Prostate gland (tissue), 2 donors: ENCODE measurements around the gene MYADML2. TPM values are rescaled to one million over a fixed set of nuclear protein-coding genes. Genes with fewer than 3 reads are reported as not detected.

ENCODE experiments used
- DNase-seq: peaks from one replicate; pipeline ENCODE4 v3.0.0-alpha.2; 2019; ENCODE audit warnings: low spot score
- H3K27ac ChIP-seq, 2 donors: fragments of 200-600 bp; sonication (generic); 2 replicates each; pipeline ENCODE4 v1.5.1; 2017 to 2019
- H3K27me3 ChIP-seq: fragments of 200-600 bp; sonication (generic); replicated peaks from 2 replicates; pipeline ENCODE4 v1.5.1; 2019; ENCODE audit not compliant: insufficient read depth
- H3K36me3 ChIP-seq, 2 donors: fragments of 200-600 bp; sonication (generic); 1 replicate in 1 of 2; 2 replicates in 1 of 2; pipeline versions ENCODE4 v1.5.1 to v1.8.1; 2017 to 2019
- H3K4me1 ChIP-seq: fragments of 200-600 bp; sonication (generic); replicated peaks from 2 replicates; pipeline ENCODE4 v1.5.1; 2019
- H3K4me3 ChIP-seq, 2 donors: fragments of 200-600 bp; sonication (generic); 2 replicates each; pipeline ENCODE4 v1.5.1; 2017 to 2019
- H3K9me3 ChIP-seq: fragments of 200-600 bp; sonication (generic); 2 replicates; pipeline ENCODE4 v1.5.1; 2017
- POLR2A ChIP-seq: fragments of 450-650 bp; IDR thresholded peaks from one replicate; pipeline ENCODE4 v1.6.1; 2016; ENCODE audit warnings: antibody characterized with exemption, mild to moderate bottlenecking
- POLR2AphosphoS5 ChIP-seq: sonication (generic); formaldehyde crosslinking; IDR thresholded peaks from one replicate; pipeline ENCODE4 v1.6.1; 2017; ENCODE audit warnings: antibody characterized with exemption
- WGBS: methylation state at CpG from one replicate; pipeline ENCODE4 v1.1.5; 2018; 5-methylcytosine and 5-hydroxymethylcytosine counted together
- intact Hi-C: fragments of 100-400 bp; cut with DNase I; formaldehyde crosslinking; loops from one replicate; pipeline ENCODE4 v1.14.2; 2022
- total RNA-seq, 2 donors: library from RNA; depleted of rRNA; stranded (reverse); fragments of >200 nt; gene quantifications; one replicate each; pipeline ENCODE4 v1.1.0, GENCODE V29; 2016
- TF ChIP-seq, protein P1 (sequence below), 4 experiments: fragments of 200-600 bp in 2 of 4; fragments of 450-650 bp in 2 of 4; sonication (generic) in 2 of 4; IDR thresholded peaks; 1 replicate in 3 of 4; 2 replicates in 1 of 4; pipeline ENCODE4 v1.5.1; 2016 to 2019; ENCODE audit warnings: antibody characterized with exemption in 4 of 4, mild to moderate bottlenecking in 2 of 4, moderate library complexity in 2 of 4

The MYADML2 gene
- total RNA-seq, 2 donors from 2014 or later = 0.14 TPM; not detected in 1

- H3K4me3 ChIP-seq = no peak overlapping the region
- no peak overlapping the region for H3K27ac ChIP-seq
- no peaks in the 10 kb centered on the region for H3K9me3 ChIP-seq
- no peaks in the 10 kb centered on the region for H3K4me1 ChIP-seq
- no peak for DNase-seq
- no peaks in the 10 kb centered on the region for H3K27me3 ChIP-seq
- TF ChIP-seq POLR2AphosphoS5 (no peak), POLR2A (no peak)
- TF ChIP-seq, protein P1, sequence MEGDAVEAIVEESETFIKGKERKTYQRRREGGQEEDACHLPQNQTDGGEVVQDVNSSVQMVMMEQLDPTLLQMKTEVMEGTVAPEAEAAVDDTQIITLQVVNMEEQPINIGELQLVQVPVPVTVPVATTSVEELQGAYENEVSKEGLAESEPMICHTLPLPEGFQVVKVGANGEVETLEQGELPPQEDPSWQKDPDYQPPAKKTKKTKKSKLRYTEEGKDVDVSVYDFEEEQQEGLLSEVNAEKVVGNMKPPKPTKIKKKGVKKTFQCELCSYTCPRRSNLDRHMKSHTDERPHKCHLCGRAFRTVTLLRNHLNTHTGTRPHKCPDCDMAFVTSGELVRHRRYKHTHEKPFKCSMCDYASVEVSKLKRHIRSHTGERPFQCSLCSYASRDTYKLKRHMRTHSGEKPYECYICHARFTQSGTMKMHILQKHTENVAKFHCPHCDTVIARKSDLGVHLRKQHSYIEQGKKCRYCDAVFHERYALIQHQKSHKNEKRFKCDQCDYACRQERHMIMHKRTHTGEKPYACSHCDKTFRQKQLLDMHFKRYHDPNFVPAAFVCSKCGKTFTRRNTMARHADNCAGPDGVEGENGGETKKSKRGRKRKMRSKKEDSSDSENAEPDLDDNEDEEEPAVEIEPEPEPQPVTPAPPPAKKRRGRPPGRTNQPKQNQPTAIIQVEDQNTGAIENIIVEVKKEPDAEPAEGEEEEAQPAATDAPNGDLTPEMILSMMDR (IDR thresholded peaks at IDR 0.05) = no peak
- 67% methylated on average over 15 of the region's 15 CpGs for WGBS
- H3K36me3 ChIP-seq = no peaks in the 10 kb centered on the region
- intact Hi-C loops = no loop called here
Observed at GRCh38 chr17:81939218-81939617, 7.8 kb downstream of the MYADML2 start.

DNA sequence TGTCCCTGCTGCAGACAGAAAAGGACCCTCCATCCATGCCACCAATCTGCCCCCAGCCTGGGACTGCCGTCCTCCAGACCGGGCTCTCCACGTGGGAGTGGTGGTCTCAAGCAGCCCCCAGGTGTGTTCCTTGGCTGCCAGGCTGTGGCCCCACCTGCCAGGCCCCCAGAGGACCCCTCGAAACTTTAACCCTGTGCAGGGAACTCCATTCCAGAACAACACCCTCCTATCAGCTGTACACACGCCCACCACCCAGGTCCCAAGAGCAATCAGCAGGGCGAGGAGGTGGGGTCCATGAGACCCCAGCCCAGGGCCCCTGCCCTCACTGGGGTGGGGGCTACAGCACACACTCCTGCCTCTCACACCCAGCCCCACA lies 11.3 kb downstream of the MYADML2 start:
- Histone ChIP-seq H3K27ac (no peak overlapping the region), H3K9me3 (no peaks in the 10 kb centered on the region), H3K36me3 (no peaks in the 10 kb centered on the region), H3K4me3 (no peak overlapping the region), H3K27me3 (no peaks in the 10 kb centered on the region), H3K4me1 (no peaks in the 10 kb centered on the region)
- WGBS = 87% methylated on average over 6 of the region's 6 CpGs
- intact Hi-C loops = no loop called here
- DNase-seq = no peak
- TF ChIP-seq POLR2AphosphoS5 (no peak), POLR2A (no peak)
- TF ChIP-seq, protein P1 (IDR thresholded peaks at IDR 0.05) = no peak

GRCh38 chr17:81934850-81935708 lies 12.0 kb downstream of the MYADML2 start:
- H3K27me3 ChIP-seq = no peaks in the 10 kb centered on the region
- 89% methylated on average over 38 of the region's 38 CpGs for WGBS
- H3K27ac ChIP-seq = no peak overlapping the region
- no peaks in the 10 kb centered on the region for H3K4me1 ChIP-seq
- H3K9me3 ChIP-seq = no peaks in the 10 kb centered on the region
- TF ChIP-seq POLR2A = no peak
- TF ChIP-seq POLR2AphosphoS5 = no peak
- TF ChIP-seq, protein P1 (IDR thresholded peaks at IDR 0.05) = no peak
- H3K4me3 ChIP-seq = no peak overlapping the region
- no peaks in the 10 kb centered on the region for H3K36me3 ChIP-seq
- DNase-seq = no peak
- intact Hi-C loops = no loop called here

- H3K9me3 ChIP-seq = no peaks in the 10 kb centered on the region
- H3K27me3 ChIP-seq = no peaks in the 10 kb centered on the region
- TF ChIP-seq, protein P1 (IDR thresholded peaks at IDR 0.05) = no peak
- TF ChIP-seq POLR2AphosphoS5 (no peak), POLR2A (no peak)
- H3K27ac ChIP-seq = no peak overlapping the region
- no peak for DNase-seq
- no peaks in the 10 kb centered on the region for H3K4me1 ChIP-seq
- intact Hi-C loops = no loop called here
- no peak overlapping the region for H3K4me3 ChIP-seq
- no peaks in the 10 kb centered on the region for H3K36me3 ChIP-seq
- WGBS = 80% methylated on average over 21 of the region's 23 CpGs
Observed at GRCh38 chr17:81934098-81934757, 12.8 kb downstream of the MYADML2 start.
